GM12872 (cell line): ENCODE results near the gene TRIO.

Source experiments
- TF ChIP-seq, protein P1 (sequence below): IDR thresholded peaks from 3 replicates; pipeline ENCODE4 v1.5.1; 2011; ENCODE audit warnings: low read depth, mild to moderate bottlenecking, low read length, moderate library complexity; ENCODE audit not compliant: insufficient read depth

The TRIO gene

GRCh38 chr5:14143841-14144585, 871 bp downstream of the TRIO start:
- TF ChIP-seq, protein P1, sequence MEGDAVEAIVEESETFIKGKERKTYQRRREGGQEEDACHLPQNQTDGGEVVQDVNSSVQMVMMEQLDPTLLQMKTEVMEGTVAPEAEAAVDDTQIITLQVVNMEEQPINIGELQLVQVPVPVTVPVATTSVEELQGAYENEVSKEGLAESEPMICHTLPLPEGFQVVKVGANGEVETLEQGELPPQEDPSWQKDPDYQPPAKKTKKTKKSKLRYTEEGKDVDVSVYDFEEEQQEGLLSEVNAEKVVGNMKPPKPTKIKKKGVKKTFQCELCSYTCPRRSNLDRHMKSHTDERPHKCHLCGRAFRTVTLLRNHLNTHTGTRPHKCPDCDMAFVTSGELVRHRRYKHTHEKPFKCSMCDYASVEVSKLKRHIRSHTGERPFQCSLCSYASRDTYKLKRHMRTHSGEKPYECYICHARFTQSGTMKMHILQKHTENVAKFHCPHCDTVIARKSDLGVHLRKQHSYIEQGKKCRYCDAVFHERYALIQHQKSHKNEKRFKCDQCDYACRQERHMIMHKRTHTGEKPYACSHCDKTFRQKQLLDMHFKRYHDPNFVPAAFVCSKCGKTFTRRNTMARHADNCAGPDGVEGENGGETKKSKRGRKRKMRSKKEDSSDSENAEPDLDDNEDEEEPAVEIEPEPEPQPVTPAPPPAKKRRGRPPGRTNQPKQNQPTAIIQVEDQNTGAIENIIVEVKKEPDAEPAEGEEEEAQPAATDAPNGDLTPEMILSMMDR, result no peak

GRCh38 chr5:14144586-14145434, 1.7 kb downstream of the TRIO start:
- TF ChIP-seq, protein P1, result 0 out of 3 replicates have a peak, but pooled peaks have one; percentile 12

DNA sequence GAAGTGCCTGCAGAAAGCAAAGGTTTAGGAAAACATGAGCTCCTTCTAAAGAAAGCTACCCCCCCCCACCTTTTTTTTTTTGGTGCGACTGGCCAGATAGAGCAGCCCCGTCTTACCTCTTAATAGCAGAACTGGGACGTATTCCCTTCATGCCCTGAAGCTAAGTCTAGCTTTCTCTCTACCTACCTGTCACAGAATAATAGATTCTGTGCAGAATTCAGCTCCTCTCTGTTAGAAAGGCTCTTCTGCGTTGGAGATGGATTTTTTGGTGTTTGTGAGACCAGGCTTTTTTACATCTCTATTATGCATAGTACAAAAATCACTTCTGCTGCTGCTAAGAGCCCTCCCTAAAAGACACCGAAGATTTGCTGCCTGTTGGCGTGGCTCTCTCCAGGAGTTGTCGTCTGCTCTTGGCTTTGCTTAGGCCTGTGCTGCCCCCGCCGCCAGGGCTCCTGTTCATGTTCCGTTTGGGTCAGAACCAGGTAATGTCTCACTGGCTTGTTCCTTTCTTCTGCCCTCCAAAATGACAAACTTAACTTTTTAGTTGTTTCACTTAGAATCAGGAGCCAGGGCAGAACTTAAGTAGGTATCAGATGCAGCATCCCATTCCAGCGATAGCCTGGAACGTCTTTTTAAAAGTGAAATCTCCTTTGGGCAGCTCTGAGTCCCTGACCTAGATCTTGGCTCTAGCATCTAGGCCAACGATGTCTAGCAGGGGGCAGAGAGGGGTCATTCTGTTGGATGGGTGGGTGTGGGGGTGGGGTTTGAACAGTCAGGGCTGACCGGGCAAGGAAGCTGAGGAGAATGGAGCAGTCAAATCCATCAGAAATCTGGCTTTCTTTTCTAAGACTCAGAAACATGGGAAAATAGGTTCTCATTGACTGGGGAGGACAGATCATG, 2.5 kb downstream of the TRIO start:
- TF ChIP-seq, protein P1, result no peak

DNA sequence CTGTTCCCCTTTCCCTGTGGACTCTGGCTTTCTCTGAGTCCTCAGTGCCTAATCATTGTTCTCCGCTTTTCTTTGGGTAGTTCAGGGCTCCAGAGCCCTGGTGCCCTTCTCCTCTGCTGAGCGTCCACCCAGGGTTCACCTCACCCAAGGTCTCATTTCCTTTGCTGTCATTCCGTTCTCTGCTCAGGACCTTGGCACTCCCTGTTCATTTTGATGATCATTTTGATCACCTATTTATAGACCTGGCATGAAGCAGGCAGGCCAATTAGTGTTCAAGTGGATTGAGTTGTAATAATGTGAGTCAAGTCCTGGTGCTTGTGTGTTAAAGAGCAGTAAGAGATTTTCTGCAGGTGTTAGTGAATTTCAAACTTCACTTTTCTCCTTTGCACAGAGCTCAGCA, 3.6 kb downstream of the TRIO start:
- TF ChIP-seq, protein P1, result no peak

DNA sequence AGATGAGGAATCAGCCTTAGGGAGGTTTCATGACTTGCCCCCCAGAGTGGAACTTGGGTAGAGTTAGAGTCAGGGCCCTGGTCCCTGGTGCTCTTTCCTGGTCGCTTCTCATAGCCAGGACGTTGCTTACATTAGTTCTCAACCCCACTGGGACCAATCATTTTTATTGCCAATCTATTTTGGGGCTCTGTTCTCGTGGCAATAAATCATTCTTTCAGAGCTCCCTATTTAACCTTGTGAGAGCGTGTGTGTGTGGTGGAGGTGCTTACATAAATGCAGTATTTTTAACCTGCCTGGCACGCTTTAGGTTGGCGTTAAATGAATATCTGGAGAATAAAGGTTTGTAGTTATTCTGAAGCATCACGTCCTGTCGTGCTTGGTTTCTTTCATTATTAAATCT, 4.1 kb downstream of the TRIO start:
- TF ChIP-seq, protein P1, result no peak

DNA sequence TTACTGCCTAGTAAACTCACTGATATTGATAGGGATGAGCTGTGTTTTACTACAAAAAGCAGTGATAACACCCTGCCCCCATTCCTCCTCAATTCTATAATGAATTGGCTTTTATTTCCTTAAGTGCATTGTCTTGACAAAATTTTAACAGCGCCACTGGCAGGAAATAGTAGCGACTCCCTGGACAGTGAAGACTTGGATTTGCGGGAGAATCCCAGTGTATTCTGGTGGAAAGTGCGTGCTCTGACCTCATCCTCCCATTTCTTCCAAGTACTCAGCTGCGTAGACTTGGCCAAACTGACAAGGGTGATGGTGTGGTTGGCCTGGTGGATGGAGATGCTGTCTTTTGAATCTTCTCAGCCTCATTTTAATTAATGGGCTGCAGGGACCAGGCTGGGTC, 5.3 kb downstream of the TRIO start:
- TF ChIP-seq, protein P1, result no peak
